ENCODE results near the gene CSNK1A1L.

The CSNK1A1L gene

DNA sequence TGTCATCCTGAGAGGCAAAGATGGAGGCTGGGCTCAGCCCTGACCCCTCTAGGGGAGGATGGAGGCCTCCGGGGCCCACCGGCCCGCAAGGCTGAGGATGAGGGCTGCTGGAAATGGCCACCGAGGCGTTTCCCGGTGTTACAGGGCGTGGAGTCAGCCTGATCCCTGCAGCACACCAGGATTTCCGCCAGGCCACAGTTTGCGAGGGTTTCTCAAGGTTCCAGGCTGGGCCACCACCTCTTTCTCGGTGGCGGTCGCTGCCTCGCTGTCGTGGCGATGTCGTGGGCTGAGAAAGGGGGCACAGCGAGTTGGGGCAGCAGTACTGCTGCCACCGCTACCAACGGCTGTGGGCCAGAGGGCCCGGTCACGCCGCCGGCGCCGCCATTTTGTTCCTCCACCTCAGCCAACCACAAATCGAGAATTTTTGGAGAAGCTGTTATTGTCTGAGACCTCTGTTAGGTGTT, at the start of gene CSNK1A1L:
Gene CSNK1A1L, minus strand, starts transcription at position 414 of the 464 bp plus-strand sequence. Its CDS starts 408 bp downstream, at position 6.
- TF ChIP-seq, protein P1, sequence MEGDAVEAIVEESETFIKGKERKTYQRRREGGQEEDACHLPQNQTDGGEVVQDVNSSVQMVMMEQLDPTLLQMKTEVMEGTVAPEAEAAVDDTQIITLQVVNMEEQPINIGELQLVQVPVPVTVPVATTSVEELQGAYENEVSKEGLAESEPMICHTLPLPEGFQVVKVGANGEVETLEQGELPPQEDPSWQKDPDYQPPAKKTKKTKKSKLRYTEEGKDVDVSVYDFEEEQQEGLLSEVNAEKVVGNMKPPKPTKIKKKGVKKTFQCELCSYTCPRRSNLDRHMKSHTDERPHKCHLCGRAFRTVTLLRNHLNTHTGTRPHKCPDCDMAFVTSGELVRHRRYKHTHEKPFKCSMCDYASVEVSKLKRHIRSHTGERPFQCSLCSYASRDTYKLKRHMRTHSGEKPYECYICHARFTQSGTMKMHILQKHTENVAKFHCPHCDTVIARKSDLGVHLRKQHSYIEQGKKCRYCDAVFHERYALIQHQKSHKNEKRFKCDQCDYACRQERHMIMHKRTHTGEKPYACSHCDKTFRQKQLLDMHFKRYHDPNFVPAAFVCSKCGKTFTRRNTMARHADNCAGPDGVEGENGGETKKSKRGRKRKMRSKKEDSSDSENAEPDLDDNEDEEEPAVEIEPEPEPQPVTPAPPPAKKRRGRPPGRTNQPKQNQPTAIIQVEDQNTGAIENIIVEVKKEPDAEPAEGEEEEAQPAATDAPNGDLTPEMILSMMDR (conservative IDR thresholded peaks at IDR 0.05; ENCODE audit: low read depth) = no peak
- ChIA-PET CTCF (interaction anchor here (0.6 kb wide), 1 partner anchor 769 kb away, joined by 5 read pairs; no protein-coding TSS in a partner anchor), POLR2A (ENCODE audit: low non-redundant PET) (no interaction called here)
- no peak within 1 kb of the TSS for H3K27ac ChIP-seq
- no peak for DNase-seq (ENCODE audit: low spot score)

DNA sequence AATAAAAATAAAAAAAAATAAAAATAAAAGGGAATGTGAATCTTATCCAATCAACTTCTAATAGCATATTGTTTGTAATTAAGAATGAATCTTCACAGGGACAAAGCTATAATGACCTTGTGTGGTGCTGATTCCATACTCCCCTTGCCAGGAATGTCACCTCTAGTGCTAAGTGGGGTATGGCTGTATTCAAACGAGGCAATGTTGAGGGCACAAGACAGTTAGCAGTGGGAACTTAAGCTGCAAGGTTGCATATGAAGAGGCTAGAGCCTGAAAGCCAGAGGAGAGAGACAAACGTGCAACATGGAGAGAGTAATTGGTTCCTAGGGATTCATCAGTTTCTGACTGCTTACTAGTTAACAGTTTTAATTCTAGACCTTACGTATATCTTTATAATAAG, 43.9 kb upstream of the CSNK1A1L start:
- TF ChIP-seq, protein P1 (conservative IDR thresholded peaks at IDR 0.05; ENCODE audit: low read depth) = no peak
- DNase-seq (ENCODE audit: low spot score) = no peak
- ChIA-PET POLR2A (ENCODE audit: low non-redundant PET) (no interaction called here), CTCF (no interaction called here)
- H3K27ac ChIP-seq = no peak overlapping the region

GRCh38 chr13:37148501-37148900, 43.0 kb upstream of the CSNK1A1L start:
- CTCF ChIA-PET = no interaction called here
- DNase-seq (ENCODE audit: low spot score) = no peak

DNA sequence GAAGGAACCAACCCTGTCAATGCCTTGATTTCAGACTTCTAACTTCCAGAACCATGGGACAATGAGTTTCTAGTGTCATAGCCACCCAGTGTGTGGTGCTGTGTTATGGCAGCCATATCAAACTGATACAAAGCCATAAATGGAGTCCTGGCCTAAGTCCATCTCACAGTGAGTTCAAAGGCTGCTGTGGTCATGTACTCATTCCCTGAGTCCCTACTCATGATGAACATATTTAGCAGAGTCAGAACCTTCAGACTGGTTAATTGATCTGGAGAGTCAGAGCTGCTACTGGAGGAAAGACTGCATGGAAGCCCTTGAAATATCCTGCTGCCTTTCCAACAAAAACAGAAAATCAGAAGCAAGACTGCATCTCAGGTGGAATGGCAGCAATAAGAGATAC, 39.2 kb upstream of the CSNK1A1L start:
- CTCF ChIA-PET = no interaction called here
- TF ChIP-seq, protein P1 (conservative IDR thresholded peaks at IDR 0.05; ENCODE audit: low read depth) = no peak
- no peak for DNase-seq (ENCODE audit: low spot score)
- no peak overlapping the region for H3K27ac ChIP-seq
- POLR2A ChIA-PET (ENCODE audit: low non-redundant PET) = no interaction called here

More at GRCh38 chr13:37148501-37148900, 43.0 kb upstream of the CSNK1A1L start:
- POLR2A ChIA-PET (ENCODE audit: low non-redundant PET) = no interaction called here
- H3K27ac ChIP-seq = no peak overlapping the region
- TF ChIP-seq, protein P1 (conservative IDR thresholded peaks at IDR 0.05; ENCODE audit: low read depth) = no peak

DNA sequence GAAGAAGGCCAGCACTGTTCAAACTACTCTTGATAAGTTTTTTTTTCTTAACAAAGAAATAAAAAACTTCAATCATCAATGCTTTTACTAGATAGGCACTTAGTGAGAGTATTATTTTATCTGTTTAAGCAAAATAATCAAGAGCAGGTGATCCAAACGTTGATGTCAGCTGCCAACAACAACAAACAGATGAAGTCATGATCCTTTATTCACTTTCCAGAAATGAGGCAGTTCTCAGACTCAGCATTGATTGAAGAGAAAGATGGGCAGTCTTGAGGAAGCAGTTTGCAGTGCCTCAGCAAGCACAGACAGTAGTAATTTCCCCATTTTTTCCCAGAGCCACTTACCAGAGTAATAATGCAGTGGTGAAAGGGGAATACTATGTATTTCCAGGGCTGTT, 38.4 kb upstream of the CSNK1A1L start:
- TF ChIP-seq, protein P1 (conservative IDR thresholded peaks at IDR 0.05; ENCODE audit: low read depth) = no peak
- H3K27ac ChIP-seq = no peak overlapping the region
- POLR2A ChIA-PET (ENCODE audit: low non-redundant PET) = no interaction called here
- CTCF ChIA-PET = no interaction called here
- no peak for DNase-seq (ENCODE audit: low spot score)

- ChIA-PET POLR2A (ENCODE audit: low non-redundant PET) (no interaction called here), CTCF (no interaction called here)
- no peak for DNase-seq (ENCODE audit: low spot score)
- H3K27ac ChIP-seq = no peak overlapping the region
- TF ChIP-seq, protein P1 (conservative IDR thresholded peaks at IDR 0.05; ENCODE audit: low read depth) = no peak
Measured at GRCh38 chr13:37142877-37143276, 37.4 kb upstream of the CSNK1A1L start.

DNA sequence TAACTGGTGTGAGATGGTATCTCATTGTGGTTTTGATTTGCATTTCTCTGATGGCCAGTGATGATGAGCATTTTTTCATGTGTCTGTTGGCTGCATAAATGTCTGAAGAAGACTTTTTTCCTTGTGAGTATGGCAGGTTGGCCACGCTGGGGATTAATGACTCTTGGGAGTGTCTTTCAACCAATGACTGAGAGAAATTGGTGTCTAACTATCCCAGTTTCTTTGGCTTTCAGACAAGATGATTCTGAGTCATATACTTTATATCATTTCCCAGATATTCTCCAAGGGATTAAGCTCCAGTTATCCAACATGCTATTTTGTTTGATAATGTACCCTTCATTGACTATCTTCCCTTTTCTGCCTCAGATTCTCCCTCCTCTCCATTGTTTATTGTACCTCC, 35.5 kb upstream of the CSNK1A1L start:
- TF ChIP-seq, protein P1 (conservative IDR thresholded peaks at IDR 0.05; ENCODE audit: low read depth) = no peak
- POLR2A ChIA-PET (ENCODE audit: low non-redundant PET) = no interaction called here
- no peak overlapping the region for H3K27ac ChIP-seq
- CTCF ChIA-PET = no interaction called here
- no peak for DNase-seq (ENCODE audit: low spot score)

All from RWPE1 (cell line).